Neural progenitor cell (in vitro differentiated cells): ENCODE data around the gene XPO1. TPM values are rescaled to one million over a fixed set of nuclear protein-coding genes. Genes with fewer than 3 reads are reported as not detected.
"Not testable (repeated sequence)": the region's sequence is repeated elsewhere in the genome, so short reads cannot be mapped to it uniquely, and the experiment has no call there.

ENCODE experiments used
- DNase-seq: peaks from one replicate; pipeline ENCODE4 v3.0.0-alpha.2; 2016; ENCODE audit warnings: low spot score
- H2AFZ ChIP-seq: fragments of 200-600 bp; sonication (generic); replicated peaks from 2 replicates; pipeline ENCODE4 v1.6.1; 2016; ENCODE audit warnings: antibody characterized with exemption
- H3F3A ChIP-seq: fragments of 200-600 bp; sonication (generic); 2 replicates; pipeline ENCODE4 v1.6.1; 2016; ENCODE audit warnings: antibody characterized with exemption, low read depth
- H3K27ac ChIP-seq: fragments of 200-600 bp; sonication (generic); 2 replicates; pipeline ENCODE4 v1.5.1; 2016; ENCODE audit warnings: mild to moderate bottlenecking
- H3K27me3 ChIP-seq: fragments of 200-600 bp; sonication (generic); 2 replicates; pipeline ENCODE4 v1.6.1; 2016; ENCODE audit warnings: mild to moderate bottlenecking, moderate library complexity
- H3K36me3 ChIP-seq: fragments of 200-600 bp; sonication (generic); 2 replicates; pipeline ENCODE4 v1.5.1; 2016
- H3K4me1 ChIP-seq: fragments of 200-600 bp; sonication (generic); 2 replicates; pipeline ENCODE4 v1.6.1; 2016; ENCODE audit warnings: mixed run types
- H3K4me2 ChIP-seq: fragments of 200-600 bp; sonication (generic); 2 replicates; pipeline ENCODE4 v1.6.1; 2016
- H3K4me3 ChIP-seq: fragments of 200-600 bp; sonication (generic); 2 replicates; pipeline ENCODE4 v1.5.1; 2016
- H3K79me2 ChIP-seq: fragments of 200-600 bp; sonication (generic); 2 replicates; pipeline ENCODE4 v1.6.1; 2016; ENCODE audit warnings: low read depth
- H3K9ac ChIP-seq: fragments of 200-600 bp; sonication (generic); 2 replicates; pipeline ENCODE4 v1.6.1; 2016
- H3K9me3 ChIP-seq: fragments of 200-600 bp; sonication (generic); 2 replicates; pipeline ENCODE4 v1.5.1; 2016; ENCODE audit warnings: low read depth
- H4K20me1 ChIP-seq: fragments of 200-600 bp; sonication (generic); 2 replicates; pipeline ENCODE4 v1.6.1; 2016; ENCODE audit warnings: low read depth
- H3K27ac Mint-ChIP-seq: 3 replicates; pipeline ENCODE4 v1.8.0; 2021; ENCODE audit warnings: mixed read lengths
- H3K27me3 Mint-ChIP-seq: 2 replicates; pipeline ENCODE4 v1.8.0; 2022; ENCODE audit warnings: low read depth, mild to moderate bottlenecking, inconsistent platforms, moderate library complexity, mixed read lengths; ENCODE audit not compliant: insufficient read depth
- H3K36me3 Mint-ChIP-seq: 3 replicates; pipeline ENCODE4 v1.8.0; 2021; ENCODE audit warnings: mixed read lengths
- H3K4me1 Mint-ChIP-seq: 3 replicates; pipeline ENCODE4 v1.8.0; 2021; ENCODE audit warnings: mixed read lengths
- H3K4me3 Mint-ChIP-seq: 3 replicates; pipeline ENCODE4 v1.8.0; 2021; ENCODE audit warnings: mild to moderate bottlenecking, moderate library complexity, mixed read lengths
- H3K9me3 Mint-ChIP-seq: 3 replicates; pipeline ENCODE4 v1.8.0; 2020; ENCODE audit warnings: mixed read lengths
- CTCF ChIP-seq: fragments of 200-600 bp; sonication (generic); IDR thresholded peaks from 2 replicates; pipeline ENCODE4 v1.5.1; 2017; ENCODE audit warnings: antibody characterized with exemption, mild to moderate bottlenecking
- EZH2 ChIP-seq: fragments of 200-600 bp; sonication (generic); IDR thresholded peaks from 2 replicates; pipeline ENCODE4 v1.6.1; 2017; ENCODE audit warnings: antibody characterized with exemption, mild to moderate bottlenecking, moderate library complexity
- EZH2phosphoT487 ChIP-seq: fragments of 200-600 bp; sonication (generic); IDR thresholded peaks from 2 replicates; pipeline ENCODE4 v1.6.1; 2017; ENCODE audit warnings: antibody characterized with exemption
- total RNA-seq: library from RNA; depleted of rRNA; stranded (reverse); fragments of >200 nt; gene quantifications from 2 replicates; pipeline ENCODE4 v1.2.3, GENCODE V29; 2015; ENCODE audit warnings: low replicate concordance

Gene XPO1
- total RNA-seq, 1 donor from 2014 or later: 681 TPM

- no peaks in the 10 kb centered on the region for H3K27me3 ChIP-seq
- H3K79me2 ChIP-seq: peaks cover 95% of the 10 kb centered on the region
- H3K4me3 Mint-ChIP-seq: no peak overlapping the region
- peaks cover 62% of the 10 kb centered on the region for H3K36me3 ChIP-seq
- no peaks in the 10 kb centered on the region for H3K4me1 Mint-ChIP-seq
- H3K9me3 Mint-ChIP-seq: no peaks in the 10 kb centered on the region
- no peak overlapping the region for H3K4me2 ChIP-seq
- no peak for DNase-seq
- H3K4me1 ChIP-seq: no peaks in the 10 kb centered on the region
- no peak overlapping the region for H3K27ac Mint-ChIP-seq
- no peak overlapping the region for H3K27ac ChIP-seq
- peaks cover 47% of the 10 kb centered on the region for H3K36me3 Mint-ChIP-seq
- H2AFZ ChIP-seq: no peak overlapping the region
- H3K4me3 ChIP-seq: no peak overlapping the region
- TF ChIP-seq EZH2 (no peak), EZH2phosphoT487 (no peak), CTCF (no peak)
- no peaks in the 10 kb centered on the region for H3K9me3 ChIP-seq
- H3F3A ChIP-seq: peaks cover 49% of the 10 kb centered on the region
- H3K27me3 Mint-ChIP-seq: peaks cover 2% of the 10 kb centered on the region
- no peak overlapping the region for H3K9ac ChIP-seq
- H4K20me1 ChIP-seq: peaks cover 25% of the 10 kb centered on the region
These were observed 45.7 kb downstream of the XPO1 start for GRCh38 chr2:61492476-61492875.

- peaks cover 64% of the 10 kb centered on the region for H3K36me3 ChIP-seq
- H3K4me3 Mint-ChIP-seq: no peak overlapping the region
- H3K27ac Mint-ChIP-seq: no peak overlapping the region
- H3K9me3 ChIP-seq: no peaks in the 10 kb centered on the region
- H2AFZ ChIP-seq: no peak overlapping the region
- H3K27me3 ChIP-seq: no peaks in the 10 kb centered on the region
- H3K4me1 ChIP-seq: no peaks in the 10 kb centered on the region
- no peak overlapping the region for H3K27ac ChIP-seq
- H3K4me3 ChIP-seq: no peak overlapping the region
- peaks cover 89% of the 10 kb centered on the region for H3K79me2 ChIP-seq
- H3K36me3 Mint-ChIP-seq: peaks cover 49% of the 10 kb centered on the region
- H4K20me1 ChIP-seq: peaks cover 27% of the 10 kb centered on the region
- peaks cover 2% of the 10 kb centered on the region for H3K27me3 Mint-ChIP-seq
- no peak overlapping the region for H3K9ac ChIP-seq
- no peak for TF ChIP-seq EZH2phosphoT487
- TF ChIP-seq EZH2: no peak
- TF ChIP-seq CTCF: no peak
- DNase-seq: no peak
- H3K4me1 Mint-ChIP-seq: no peaks in the 10 kb centered on the region
- no peak overlapping the region for H3K4me2 ChIP-seq
- peaks cover 75% of the 10 kb centered on the region for H3F3A ChIP-seq
- no peaks in the 10 kb centered on the region for H3K9me3 Mint-ChIP-seq
These were observed 52.9 kb downstream of the XPO1 start for GRCh38 chr2:61485281-61485680.

- Histone ChIP-seq H3K9ac (no peak overlapping the region), H3K27me3 (no peaks in the 10 kb centered on the region), H3K4me2 (no peak overlapping the region), H3K36me3 (peaks cover 38% of the 10 kb centered on the region), H3F3A (peaks cover 87% of the 10 kb centered on the region), H3K4me3 (no peak overlapping the region), H3K27ac (peak overlapping the region; percentile 4), H3K79me2 (peaks cover 37% of the 10 kb centered on the region), H4K20me1 (peaks cover 15% of the 10 kb centered on the region), H3K9me3 (no peaks in the 10 kb centered on the region), H2AFZ (no peak overlapping the region), H3K4me1 (no peaks in the 10 kb centered on the region)
- H3K27me3 Mint-ChIP-seq: peaks cover 4% of the 10 kb centered on the region
- H3K4me1 Mint-ChIP-seq: peaks cover 3% of the 10 kb centered on the region
- no peak overlapping the region for H3K27ac Mint-ChIP-seq
- H3K9me3 Mint-ChIP-seq: no peaks in the 10 kb centered on the region
- H3K4me3 Mint-ChIP-seq: no peak overlapping the region
- DNase-seq: no peak
- TF ChIP-seq CTCF: no peak
- TF ChIP-seq EZH2phosphoT487: no peak
- no peak for TF ChIP-seq EZH2
- H3K36me3 Mint-ChIP-seq: peaks cover 28% of the 10 kb centered on the region
These were observed 60.1 kb downstream of the XPO1 start for GRCh38 chr2:61478086-61478485.

GRCh38 chr2:61476929-61477589, 61.1 kb downstream of the XPO1 start:
- not testable (repeated sequence) for H3K9me3 ChIP-seq, H3K27me3 Mint-ChIP-seq, H3K4me1 ChIP-seq, H2AFZ ChIP-seq, DNase-seq, H3K4me3 ChIP-seq, H3K27me3 ChIP-seq, H3K4me2 ChIP-seq, H3K9ac ChIP-seq, H3K9me3 Mint-ChIP-seq, H3K4me1 Mint-ChIP-seq
- Histone ChIP-seq H3K27ac (peak overlapping the region; percentile 4), H3F3A (peaks cover 82% of the 10 kb centered on the region), H3K36me3 (peaks cover 28% of the 10 kb centered on the region), H4K20me1 (peaks cover 10% of the 10 kb centered on the region), H3K79me2 (peaks cover 37% of the 10 kb centered on the region)
- Mint-ChIP-seq H3K4me3 (peak overlapping the region; percentile 7), H3K27ac (peak overlapping the region; percentile 24), H3K36me3 (peaks cover 24% of the 10 kb centered on the region)
